DND-41 (cell line): Measurements from ENCODE around the gene DEFB129.
"Not testable (repeated sequence)": the region's sequence is repeated elsewhere in the genome, so short reads cannot be mapped to it uniquely, and the experiment has no call there.

Experiments used
- ATAC-seq: fragments of 200-7000 bp; cut with Tn5 transposase; 3 replicates; pipeline ENCODE4 v1.9.1; 2021; ENCODE audit warnings: low read depth; ENCODE audit not compliant: insufficient read depth
- DNase-seq: peaks from one replicate; pipeline ENCODE4 v3.0.0-alpha.2; 2020
- H2AFZ ChIP-seq: 2 replicates; pipeline ENCODE4 v1.6.0; 2012; ENCODE audit warnings: low read depth, low read length
- H3K27ac ChIP-seq: 2 replicates; pipeline ENCODE4 v1.5.1; 2012; ENCODE audit warnings: low read length, inconsistent platforms
- H3K27me3 ChIP-seq: fragments of 200-600 bp; sonication (generic); 2 replicates; pipeline ENCODE4 v1.6.0; 2012; ENCODE audit warnings: low read length, mild to moderate bottlenecking, inconsistent platforms; ENCODE audit not compliant: insufficient read depth, poor library complexity
- H3K36me3 ChIP-seq: 2 replicates; pipeline ENCODE4 v1.5.1; 2012; ENCODE audit warnings: low read length, inconsistent platforms; ENCODE audit not compliant: insufficient read depth
- H3K4me1 ChIP-seq: 2 replicates; pipeline ENCODE4 v1.5.1; 2012; ENCODE audit warnings: mild to moderate bottlenecking, low read length; ENCODE audit not compliant: insufficient read depth
- H3K4me2 ChIP-seq: 2 replicates; pipeline ENCODE4 v1.6.0; 2012; ENCODE audit warnings: mild to moderate bottlenecking, moderate library complexity, low read length, inconsistent platforms; ENCODE audit not compliant: insufficient read depth
- H3K4me3 ChIP-seq, 2 experiments: fragments of 200-600 bp in 1 of 2; shearing (Covaris generic) in 1 of 2; 2 replicates each; pipeline ENCODE4 v1.5.1; 2012 to 2016; ENCODE audit warnings: inconsistent platforms in 2 of 2, low read length in 2 of 2, mild to moderate bottlenecking in 2 of 2, low read depth in 1 of 2, moderate library complexity in 1 of 2
- H3K79me2 ChIP-seq: 2 replicates; pipeline ENCODE4 v1.6.0; 2012; ENCODE audit warnings: low read length, inconsistent platforms; ENCODE audit not compliant: insufficient read depth
- H3K9ac ChIP-seq: 2 replicates; pipeline ENCODE4 v1.6.0; 2012; ENCODE audit warnings: low read depth, mild to moderate bottlenecking, inconsistent platforms, low read length, moderate library complexity
- H3K9me3 ChIP-seq: 2 replicates; pipeline ENCODE4 v1.5.1; 2012; ENCODE audit warnings: low read length, moderate library complexity, mild to moderate bottlenecking, inconsistent platforms; ENCODE audit not compliant: insufficient read depth, severe bottlenecking
- H4K20me1 ChIP-seq: 2 replicates; pipeline ENCODE4 v1.6.0; 2012; ENCODE audit warnings: low read length; ENCODE audit not compliant: insufficient read depth
- CTCF ChIP-seq: IDR thresholded peaks from 2 replicates; pipeline ENCODE4 v1.5.1; 2012; ENCODE audit warnings: borderline replicate concordance, low read length, moderate library complexity, mild to moderate bottlenecking; ENCODE audit not compliant: poor library complexity, severe bottlenecking; ENCODE audit errors: extremely low read depth
- EZH2 ChIP-seq: IDR thresholded peaks from 3 replicates; pipeline ENCODE4 v1.6.1; 2012; ENCODE audit warnings: borderline replicate concordance, low read depth, mild to moderate bottlenecking, moderate library complexity, low read length, inconsistent platforms; ENCODE audit not compliant: severe bottlenecking

The DEFB129 gene

GRCh38 chr20:251354-251753 is 24.3 kb downstream of the DEFB129 start:
- H3K79me2 ChIP-seq, result no peaks in the 10 kb centered on the region
- no peak overlapping the region for H3K4me3 ChIP-seq
- no peaks in the 10 kb centered on the region for H4K20me1 ChIP-seq
- peak overlapping the region; percentile 32; the same call in 1 of the 2 replicates for H3K4me2 ChIP-seq
- H3K27me3 ChIP-seq, result no peaks in the 10 kb centered on the region
- TF ChIP-seq CTCF, result no peak
- no peak for TF ChIP-seq EZH2
- H3K36me3 ChIP-seq, result no peaks in the 10 kb centered on the region
- ATAC-seq, result peak; percentile 77
- no peaks in the 10 kb centered on the region for H3K9me3 ChIP-seq
- peaks cover 19% of the 10 kb centered on the region for H3K4me1 ChIP-seq
- H2AFZ ChIP-seq, result no peak overlapping the region; the same call in 1 of the 2 replicates
- H3K9ac ChIP-seq, result no peak overlapping the region
- DNase-seq, result no peak
- H3K27ac ChIP-seq, result peak overlapping the region; percentile 43

- H3K4me3 ChIP-seq, result no peak overlapping the region
- peaks cover 19% of the 10 kb centered on the region for H3K4me1 ChIP-seq
- H3K4me2 ChIP-seq, result no peak overlapping the region
- H3K9ac ChIP-seq, result no peak overlapping the region
- H2AFZ ChIP-seq, result no peak overlapping the region
- H3K79me2 ChIP-seq, result no peaks in the 10 kb centered on the region
- H3K27ac ChIP-seq, result no peak overlapping the region
- ATAC-seq (no peak), DNase-seq (no peak)
- H4K20me1 ChIP-seq, result no peaks in the 10 kb centered on the region
- H3K9me3 ChIP-seq, result no peaks in the 10 kb centered on the region
- H3K36me3 ChIP-seq, result no peaks in the 10 kb centered on the region
- TF ChIP-seq EZH2 (no peak), CTCF (no peak)
- no peaks in the 10 kb centered on the region for H3K27me3 ChIP-seq
These were observed 25.7 kb downstream of the DEFB129 start for GRCh38 chr20:252801-253200.

GRCh38 chr20:253447-253846 is 26.4 kb downstream of the DEFB129 start:
- H3K27me3 ChIP-seq, ATAC-seq, H3K4me3 ChIP-seq, DNase-seq, H3K4me2 ChIP-seq, H3K9me3 ChIP-seq, H4K20me1 ChIP-seq, H3K79me2 ChIP-seq, H3K36me3 ChIP-seq, H2AFZ ChIP-seq, H3K9ac ChIP-seq, H3K27ac ChIP-seq: not testable (repeated sequence)
- H3K4me1 ChIP-seq, result peaks cover 19% of the 10 kb centered on the region

- H3K4me3 ChIP-seq, result no peak within 1 kb of the TSS
- H3K9ac ChIP-seq, result no peak within 1 kb of the TSS
- no peaks in the 10 kb centered on the region for H3K36me3 ChIP-seq
- H3K27ac ChIP-seq, result no peak within 1 kb of the TSS
- DNase-seq (no peak), ATAC-seq (no peak)
- H3K9me3 ChIP-seq, result no peaks in the 10 kb centered on the region
- H2AFZ ChIP-seq, result no peak within 1 kb of the TSS
- H3K4me1 ChIP-seq, result no peaks in the 10 kb centered on the region; the same call in 1 of the 2 replicates
- no peak for TF ChIP-seq EZH2
- TF ChIP-seq CTCF, result no peak
- no peaks in the 10 kb centered on the region for H4K20me1 ChIP-seq
- H3K4me2 ChIP-seq, result no peak within 1 kb of the TSS
- H3K79me2 ChIP-seq, result no peaks in the 10 kb centered on the region
- peaks cover 7% of the 10 kb centered on the region for H3K27me3 ChIP-seq
These were observed 30.4 kb downstream of the DEFB129 start, which contains the start of gene DEFB132 for GRCh38 chr20:257419-257818. Gene DEFB132, plus strand, starts transcription at chr20:257724. Its CDS starts 55 bp downstream, at chr20:257779.
